ENCODE results near the gene TUNAR. TPM values are rescaled to one million over a fixed set of nuclear protein-coding genes. Genes with fewer than 3 reads are reported as not detected.

TUNAR gene
- total RNA-seq, 1 experiment from 2014 or later, result not detected

- POLR2A ChIA-PET (ENCODE audit: unreplicated experiment), result no interaction called here
- DNase-seq, result no peak
- no peaks in the 10 kb centered on the region for H3K36me3 ChIP-seq (ENCODE audit: low read depth, low read length)
- intact Hi-C loops (cut with micrococcal nuclease), result no loop called here
- H3K27ac ChIP-seq (ENCODE audit: low read length), result no peak overlapping the region
- no peaks in the 10 kb centered on the region for H3K79me2 ChIP-seq (ENCODE audit: low read length)
- H3K9me3 ChIP-seq (ENCODE audit: low read length), result no peaks in the 10 kb centered on the region
- no TSS peak for BruUV-seq (replicated peaks)
- no peak overlapping the region for H3K4me2 ChIP-seq (ENCODE audit: low read length)
- no peak for TF ChIP-seq EZH2 (IDR thresholded peaks at IDR 0.05; ENCODE audit: low read length, unreplicated experiment)
- no peak for TF ChIP-seq EZH2phosphoT487 (IDR thresholded peaks at IDR 0.05; ENCODE audit: borderline replicate concordance, low read length)
- TF ChIP-seq CTCF (conservative IDR thresholded peaks at IDR 0.05; ENCODE audit: low read depth, low read length), result no peak
- no peaks in the 10 kb centered on the region for H3K9me2 ChIP-seq (replicated peaks; ENCODE audit: low read length)
- no peak overlapping the region for H2AFZ ChIP-seq (ENCODE audit: low read length)
- no peak for ATAC-seq
- H3K4me1 ChIP-seq (ENCODE audit: insufficient read depth, low read length), result no peaks in the 10 kb centered on the region
- no peaks in the 10 kb centered on the region for H3F3A ChIP-seq (ENCODE audit: low read length, unreplicated experiment)
- H3K4me3 ChIP-seq (ENCODE audit: low read length), result no peak overlapping the region
- CTCF ChIA-PET, result no interaction called here
- H3K27me3 ChIP-seq (ENCODE audit: low read length), result peaks cover 34% of the 10 kb centered on the region
- H3K9ac ChIP-seq (ENCODE audit: low read length), result no peak overlapping the region
- H4K20me1 ChIP-seq (ENCODE audit: low read length), result no peaks in the 10 kb centered on the region
These were observed 20.6 kb downstream of the TUNAR start for GRCh38 chr14:95897280-95897679.

- Histone ChIP-seq H3K9ac (ENCODE audit: low read length) (no peak overlapping the region), H3K27ac (ENCODE audit: low read length) (no peak overlapping the region), H4K20me1 (ENCODE audit: low read length) (no peaks in the 10 kb centered on the region), H3K9me3 (ENCODE audit: low read length) (no peaks in the 10 kb centered on the region), H2AFZ (ENCODE audit: low read length) (no peak overlapping the region), H3K79me2 (ENCODE audit: low read length) (no peaks in the 10 kb centered on the region), H3K27me3 (ENCODE audit: low read length) (peaks cover 21% of the 10 kb centered on the region), H3K4me3 (ENCODE audit: low read length) (no peak overlapping the region), H3K4me2 (ENCODE audit: low read length) (no peak overlapping the region), H3K9me2 (replicated peaks; ENCODE audit: low read length) (no peaks in the 10 kb centered on the region), H3K36me3 (ENCODE audit: low read depth, low read length) (no peaks in the 10 kb centered on the region), H3F3A (ENCODE audit: low read length, unreplicated experiment) (no peaks in the 10 kb centered on the region), H3K4me1 (ENCODE audit: insufficient read depth, low read length) (no peaks in the 10 kb centered on the region)
- ChIA-PET CTCF (no interaction called here), POLR2A (ENCODE audit: unreplicated experiment) (no interaction called here)
- TF ChIP-seq EZH2 (IDR thresholded peaks at IDR 0.05; ENCODE audit: low read length, unreplicated experiment) (no peak), CTCF (conservative IDR thresholded peaks at IDR 0.05; ENCODE audit: low read depth, low read length) (no peak), EZH2phosphoT487 (IDR thresholded peaks at IDR 0.05; ENCODE audit: borderline replicate concordance, low read length) (no peak)
- ATAC-seq (no peak), DNase-seq (no peak)
- intact Hi-C loops (cut with micrococcal nuclease), result no loop called here
- BruUV-seq (replicated peaks), result no TSS peak
These were observed 24.4 kb downstream of the TUNAR start for GRCh38 chr14:95901054-95901453.

- no peaks in the 10 kb centered on the region for H3F3A ChIP-seq (ENCODE audit: low read length, unreplicated experiment)
- H2AFZ ChIP-seq (ENCODE audit: low read length), result no peak overlapping the region
- no peak overlapping the region for H3K9ac ChIP-seq (ENCODE audit: low read length)
- no peak overlapping the region for H3K27ac ChIP-seq (ENCODE audit: low read length)
- H3K9me3 ChIP-seq (ENCODE audit: low read length), result no peaks in the 10 kb centered on the region
- H3K4me1 ChIP-seq (ENCODE audit: insufficient read depth, low read length), result no peaks in the 10 kb centered on the region
- H3K4me3 ChIP-seq (ENCODE audit: low read length), result no peak overlapping the region
- BruUV-seq (replicated peaks), result no TSS peak
- TF ChIP-seq EZH2phosphoT487 (IDR thresholded peaks at IDR 0.05; ENCODE audit: borderline replicate concordance, low read length) (no peak), EZH2 (IDR thresholded peaks at IDR 0.05; ENCODE audit: low read length, unreplicated experiment) (no peak), CTCF (conservative IDR thresholded peaks at IDR 0.05; ENCODE audit: low read depth, low read length) (no peak)
- peaks cover 16% of the 10 kb centered on the region for H3K27me3 ChIP-seq (ENCODE audit: low read length)
- ATAC-seq, result no peak
- no peak overlapping the region for H3K4me2 ChIP-seq (ENCODE audit: low read length)
- ChIA-PET CTCF (no interaction called here), POLR2A (ENCODE audit: unreplicated experiment) (no interaction called here)
- no peaks in the 10 kb centered on the region for H3K9me2 ChIP-seq (replicated peaks; ENCODE audit: low read length)
- H3K79me2 ChIP-seq (ENCODE audit: low read length), result no peaks in the 10 kb centered on the region
- DNase-seq, result no peak
- no peaks in the 10 kb centered on the region for H4K20me1 ChIP-seq (ENCODE audit: low read length)
- no peaks in the 10 kb centered on the region for H3K36me3 ChIP-seq (ENCODE audit: low read depth, low read length)
- intact Hi-C loops (cut with micrococcal nuclease), result no loop called here
These were observed 25.7 kb downstream of the TUNAR start for GRCh38 chr14:95902273-95902826.

Measured in PC-3 (cell line).